GM18861 (cell line): ENCODE measurements around the gene NBAS.

Source experiments
- ATAC-seq: cut with Tn5 transposase; IDR thresholded peaks from one replicate; pipeline ENCODE4 v1.9.1; 2021; ENCODE audit not compliant: unreplicated experiment

Gene NBAS

GRCh38 chr2:15591692-15592463 is 30.7 kb upstream of the NBAS start, which contains the start of gene DDX1:
Gene DDX1, plus strand, starts transcription at chr2:15591868. Its CDS starts 66 bp downstream, at chr2:15591934.
- peak; percentile 93 for ATAC-seq

DNA sequence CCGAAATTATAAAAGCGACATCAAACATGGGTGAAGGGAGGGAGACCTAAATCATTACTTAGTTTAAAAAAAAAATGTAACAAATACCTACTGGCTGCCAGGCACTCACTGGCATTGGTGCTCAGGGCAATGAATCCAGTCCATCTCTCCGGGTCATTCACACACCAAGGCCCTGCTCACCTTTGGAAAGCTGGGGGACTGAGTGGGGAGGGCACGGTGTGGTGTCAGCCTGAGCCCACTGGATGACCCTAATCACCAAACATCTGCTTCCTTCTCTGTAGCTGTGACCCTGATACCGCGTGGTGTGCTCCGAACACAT is 30.2 kb upstream of the NBAS start:
- ATAC-seq: no peak

DNA sequence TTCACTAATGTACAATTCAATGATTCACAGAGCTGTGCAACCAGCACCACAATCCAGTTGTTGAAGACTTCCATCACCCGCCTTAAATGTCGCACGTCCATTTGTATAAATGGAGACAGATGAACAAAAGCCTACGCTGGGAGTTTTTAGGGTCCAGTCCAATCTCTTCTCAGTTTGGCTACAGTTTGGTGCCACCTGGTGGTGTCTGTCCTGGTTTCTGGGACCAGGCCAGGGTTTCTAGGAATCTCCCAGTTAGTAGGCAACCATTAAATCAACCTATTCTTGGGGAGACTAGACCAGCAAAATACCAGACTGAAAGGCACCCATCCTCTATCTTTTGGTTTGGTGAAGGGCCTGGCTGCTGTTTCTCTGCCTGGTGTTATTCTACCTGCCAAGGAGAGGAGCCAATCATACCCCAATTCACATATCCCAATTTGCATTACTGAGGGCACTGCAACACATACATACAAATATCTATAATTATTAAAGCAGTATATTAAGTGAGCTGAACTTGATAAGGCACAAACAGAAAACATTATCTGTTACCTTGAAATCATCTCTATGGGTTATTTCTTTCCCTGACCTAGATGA is 27.3 kb upstream of the NBAS start:
- no peak for ATAC-seq

- ATAC-seq: no peak
These were observed 23.8 kb upstream of the NBAS start for GRCh38 chr2:15584767-15585469.

DNA sequence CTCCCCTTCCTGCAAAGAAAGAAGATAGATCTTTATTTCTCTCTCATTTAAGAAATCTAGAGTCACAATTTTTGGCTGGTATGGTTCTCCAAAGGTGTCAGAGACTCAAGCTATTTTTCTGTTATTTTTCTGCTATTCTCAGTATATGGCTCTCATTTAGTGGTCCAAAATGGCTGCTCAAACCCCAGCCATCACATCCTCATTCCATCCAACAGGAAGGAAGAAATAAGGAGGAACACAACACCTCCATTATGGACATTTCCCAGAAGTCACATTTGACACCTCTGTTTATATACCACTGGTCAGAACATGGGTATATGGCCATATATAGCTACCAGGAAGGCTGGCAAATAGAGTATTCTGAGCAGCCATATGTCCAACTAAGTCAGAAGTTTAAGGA is 23.2 kb upstream of the NBAS start:
- no peak for ATAC-seq

DNA sequence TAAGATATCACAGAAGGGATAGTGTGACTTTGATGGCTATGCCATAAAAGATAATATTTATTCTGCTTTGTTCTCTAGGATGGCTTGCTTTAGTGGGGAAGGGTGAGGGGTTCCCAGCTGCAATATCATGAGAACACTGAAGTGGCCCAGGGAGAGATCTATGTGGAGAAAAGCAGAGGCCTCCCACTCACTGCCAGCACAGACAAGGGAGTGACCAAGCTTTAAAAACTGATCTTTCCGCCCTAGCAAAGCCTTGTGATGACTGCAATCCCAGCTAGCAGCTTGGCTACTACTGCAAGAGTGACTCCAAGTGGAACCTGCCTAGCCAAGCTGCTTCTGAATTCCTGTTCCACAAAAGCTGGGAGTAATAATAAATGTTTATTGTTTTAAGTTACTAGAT is 22.7 kb upstream of the NBAS start:
- no peak for ATAC-seq

GRCh38 chr2:15582710-15583357 is 21.7 kb upstream of the NBAS start:
- ATAC-seq: no peak

- no peak for ATAC-seq
These were observed 19.3 kb upstream of the NBAS start for GRCh38 chr2:15580451-15580850.

GRCh38 chr2:15579641-15580040 is 18.5 kb upstream of the NBAS start:
- ATAC-seq: no peak

DNA sequence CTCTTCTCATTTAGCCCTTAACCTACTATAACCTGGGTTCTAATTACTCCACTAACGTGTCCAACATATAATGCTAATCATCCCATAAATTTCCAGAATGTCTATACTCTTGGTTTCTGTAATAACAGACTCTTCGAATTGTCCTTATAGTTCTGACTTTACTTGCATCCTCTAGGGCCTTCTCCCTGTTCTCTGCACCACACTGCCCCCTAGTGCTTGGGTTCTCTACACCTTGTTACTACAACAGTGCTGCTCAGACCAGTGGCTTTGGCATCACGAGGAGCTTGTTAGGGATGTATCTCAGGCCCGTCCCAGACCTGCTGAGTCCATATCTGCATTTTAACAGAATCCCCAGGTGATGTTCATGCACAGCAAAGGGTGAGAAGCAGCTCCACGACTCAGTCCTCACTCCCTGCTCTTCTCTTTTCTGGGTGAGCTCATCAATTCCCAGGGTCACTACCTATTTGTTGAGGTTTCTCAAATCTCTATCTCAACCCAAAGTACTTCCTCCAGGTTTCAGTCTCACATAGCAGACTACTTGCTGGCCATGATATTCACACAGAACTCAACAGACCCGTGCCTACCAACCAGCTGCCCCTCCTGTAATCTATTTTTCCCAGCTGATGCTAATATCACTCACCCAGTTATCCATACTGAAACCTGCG is 16.1 kb upstream of the NBAS start:
- peak; percentile 86 for ATAC-seq

- no peak for ATAC-seq
These were observed 10.6 kb upstream of the NBAS start for GRCh38 chr2:15571729-15572128.

DNA sequence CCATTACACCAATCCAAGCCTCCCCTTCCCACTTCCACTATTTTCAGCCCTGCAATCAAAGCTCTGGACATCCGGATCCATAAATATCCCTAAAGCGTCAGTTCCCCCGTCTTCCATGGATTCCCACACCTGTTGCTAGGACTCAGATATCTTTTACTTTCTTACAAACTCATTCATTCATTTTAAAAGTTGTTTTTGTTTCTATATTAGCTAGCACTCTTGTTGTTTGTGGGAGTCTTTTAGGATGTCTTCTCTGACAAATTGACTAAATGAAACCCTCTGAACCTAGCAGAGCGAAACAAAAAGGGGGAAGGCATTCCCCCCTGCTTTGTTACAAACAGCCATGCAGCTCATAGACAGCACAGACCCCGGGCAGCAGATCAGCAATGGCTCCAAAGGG is 9.0 kb upstream of the NBAS start:
- no peak for ATAC-seq

GRCh38 chr2:15568874-15569273 is 7.7 kb upstream of the NBAS start:
- no peak for ATAC-seq

GRCh38 chr2:15566912-15567311 is 5.8 kb upstream of the NBAS start:
- no peak for ATAC-seq

DNA sequence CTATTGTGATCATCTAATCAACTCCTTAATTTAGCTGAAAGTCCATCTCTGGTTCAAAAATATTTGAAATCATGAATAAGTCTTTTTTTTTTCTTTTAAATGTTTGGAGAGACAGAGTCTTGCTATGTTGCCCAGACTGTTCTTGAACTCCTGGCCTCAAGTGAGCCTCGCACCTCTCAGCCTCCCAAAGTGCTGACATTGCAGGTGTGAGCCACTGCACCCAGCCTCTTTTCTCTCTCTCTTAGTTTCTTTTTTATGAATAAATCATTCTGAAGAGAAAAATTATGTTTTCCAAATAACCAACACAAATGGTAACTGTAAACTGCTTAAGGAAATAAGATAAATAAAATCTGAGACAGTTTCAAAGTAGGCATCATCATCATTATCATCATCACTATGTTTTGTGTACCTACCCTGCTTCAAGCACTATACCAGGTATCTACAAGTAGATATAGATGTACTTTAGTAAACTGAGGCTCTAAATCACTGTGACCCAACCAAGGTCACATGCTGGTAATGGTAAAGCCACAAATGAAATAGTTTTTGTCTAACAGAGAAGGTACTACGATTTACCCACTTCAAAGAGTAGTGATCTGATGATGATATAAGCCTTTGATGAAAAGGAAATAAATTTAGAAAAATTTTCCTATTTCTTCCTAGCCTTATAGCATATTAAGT is 5.0 kb upstream of the NBAS start:
- ATAC-seq: no peak

DNA sequence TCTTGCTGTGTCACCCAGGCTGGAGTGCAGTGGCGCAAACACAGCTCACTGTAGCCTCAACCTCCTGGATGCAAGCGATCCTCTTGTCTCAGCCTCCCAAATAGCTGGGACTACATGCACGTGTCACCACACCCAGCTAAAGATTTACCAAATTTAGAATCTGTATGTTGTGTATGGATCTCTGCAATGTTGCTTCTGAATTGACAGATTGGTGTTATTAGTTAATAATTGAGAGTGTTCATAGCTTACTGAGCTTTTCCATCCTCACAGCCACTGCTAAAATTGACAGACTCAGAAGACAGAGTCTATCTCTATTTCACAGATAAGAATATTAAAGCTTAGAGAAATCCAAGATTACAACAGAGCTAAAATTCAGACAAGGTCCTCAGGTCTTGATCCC is 4.3 kb upstream of the NBAS start:
- no peak for ATAC-seq

DNA sequence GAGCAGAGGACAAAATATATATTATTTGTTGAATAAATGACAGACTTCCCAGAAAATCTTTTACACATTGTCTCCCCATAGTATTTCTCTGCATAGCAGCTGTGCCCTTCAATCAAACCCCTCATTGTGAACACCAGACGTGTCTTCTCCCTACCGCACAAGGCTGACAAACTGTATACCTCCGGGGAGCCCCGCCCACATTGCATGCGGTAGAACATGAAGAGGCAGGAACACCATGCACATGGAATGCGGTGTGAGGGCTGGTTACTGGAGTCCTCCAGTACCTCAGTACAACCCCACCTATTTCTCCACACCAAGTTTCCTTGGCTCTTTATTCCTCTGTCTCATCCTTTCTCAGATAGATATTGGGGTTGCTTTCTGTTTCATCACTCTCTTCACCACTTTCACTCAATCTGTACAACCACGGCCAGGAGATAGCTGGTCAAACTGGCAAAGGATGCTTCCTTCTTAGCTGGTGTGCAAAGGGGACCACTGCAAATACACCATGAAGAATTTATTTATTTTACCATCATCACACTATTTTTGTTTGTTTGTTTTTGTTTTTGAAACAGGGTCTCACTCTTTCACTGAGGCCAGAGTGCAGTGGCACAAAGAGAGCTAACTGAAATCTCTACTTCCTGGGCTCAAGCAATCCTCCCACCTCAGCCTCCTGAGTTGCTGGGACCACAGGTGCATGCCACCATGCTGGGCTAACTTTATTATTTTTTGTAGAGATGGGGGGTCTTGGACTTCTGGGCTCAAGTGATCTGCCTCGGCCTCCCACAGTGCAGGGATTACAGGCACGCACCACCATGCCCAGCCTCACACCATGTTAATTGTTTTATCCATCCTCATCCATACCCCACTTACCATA is 2.3 kb upstream of the NBAS start:
- ATAC-seq: no peak

DNA sequence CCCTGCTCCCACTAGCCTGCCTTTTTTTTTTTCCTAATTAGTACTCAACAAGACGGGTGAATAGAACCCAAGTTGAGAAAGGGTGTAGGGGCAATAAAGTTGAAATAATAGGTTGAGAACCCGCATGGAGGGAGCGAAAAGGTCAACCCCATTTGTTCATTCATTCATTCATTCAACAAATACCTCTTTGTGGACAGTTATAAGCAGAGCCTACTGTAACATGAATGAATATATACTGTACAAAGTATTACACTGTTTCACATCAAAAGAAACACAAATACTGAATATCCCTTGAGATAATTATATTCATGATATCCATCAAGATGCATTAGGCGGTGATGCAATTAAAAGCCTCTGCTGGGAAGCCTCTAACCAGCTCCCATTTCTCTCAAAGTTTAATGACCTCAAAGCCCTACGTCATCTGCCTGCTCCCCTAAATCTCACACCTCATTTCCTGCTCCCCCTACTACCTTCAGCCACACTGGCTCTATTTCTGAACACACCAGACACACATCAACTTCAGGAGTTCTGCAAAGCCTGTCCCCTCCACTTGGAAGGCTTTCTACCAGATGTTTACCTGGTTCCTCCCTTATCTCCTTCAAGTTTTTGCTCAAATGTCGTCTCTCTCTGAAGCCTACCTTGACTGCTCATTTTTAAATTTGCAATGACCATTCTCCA is 1.4 kb upstream of the NBAS start:
- no peak for ATAC-seq
